Right lobe of liver (tissue), 4 donors: ENCODE data around the gene REELD1.

ENCODE experiments used
- CTCF ChIP-seq, 4 donors: fragments of 200-600 bp in 3 of 4; fragments of 450-650 bp in 1 of 4; IDR thresholded peaks; one replicate each; pipeline versions ENCODE4 v1.5.1 to v1.8.0; 2016 to 2022; ENCODE audit warnings: antibody characterized with exemption in 4 of 4, mild to moderate bottlenecking in 2 of 4
- POLR2A ChIP-seq: fragments of 450-650 bp; IDR thresholded peaks from one replicate; pipeline ENCODE4 v1.6.1; 2017; ENCODE audit warnings: antibody characterized with exemption, mild to moderate bottlenecking
- donor health status: DM: no; HTN: no; CAD: no.
- donor health status: DM: no; HTN: no; CAD: no.
- donor health status: DM: no; HTN: yes; CAD: no.

- TF ChIP-seq POLR2A (no peak), CTCF (IDR thresholded peaks at IDR 0.05) (no peak)
Measured at GRCh38 chr4:146245246-146245645, 30.9 kb downstream of the REELD1 start.
